Gastroesophageal sphincter (tissue), 4 donors: ENCODE results near the gene MED23. TPM values are rescaled to one million over a fixed set of nuclear protein-coding genes. Genes with fewer than 3 reads are reported as not detected.

Experiments
- ATAC-seq: fragments of 150-250 bp; one replicate; pipeline ENCODE4 v1.9.1; 2016; ENCODE audit warnings: mild to moderate bottlenecking, moderate library complexity
- H3K27ac ChIP-seq, 4 donors: fragments of 200-600 bp; sonication (generic) in 3 of 4; 1 replicate in 3 of 4; 2 replicates in 1 of 4; pipeline ENCODE4 v1.5.1; 2016 to 2019
- H3K27me3 ChIP-seq: fragments of 200-600 bp; sonication (generic); one replicate; pipeline ENCODE4 v1.5.1; 2019
- H3K36me3 ChIP-seq, 2 donors: fragments of 200-600 bp; sonication (generic); one replicate each; pipeline ENCODE4 v1.5.1; 2019; ENCODE audit warnings: control low read depth in 1 of 2
- H3K4me1 ChIP-seq, 3 donors: fragments of 200-600 bp; sonication (generic); 1 replicate in 2 of 3; 2 replicates in 1 of 3; pipeline ENCODE4 v1.5.1; 2016 to 2019; ENCODE audit warnings: control low read depth in 2 of 3
- H3K4me3 ChIP-seq, 2 donors: fragments of 200-600 bp; sonication (generic); one replicate each; pipeline ENCODE4 v1.5.1; 2019; ENCODE audit warnings: mild to moderate bottlenecking in 1 of 2, moderate library complexity in 1 of 2
- H3K9me3 ChIP-seq, 3 donors: fragments of 200-600 bp; sonication (generic); one replicate each; pipeline ENCODE4 v1.5.1; 2017 to 2019; ENCODE audit warnings: control low read depth in 2 of 3
- EP300 ChIP-seq: sonication (generic); formaldehyde crosslinking; IDR thresholded peaks from one replicate; pipeline ENCODE4 v1.6.1; 2017; ENCODE audit warnings: antibody characterized with exemption, mild to moderate bottlenecking
- POLR2A ChIP-seq, 2 donors: fragments of 450-650 bp; IDR thresholded peaks; one replicate each; pipeline ENCODE4 v1.6.1; 2017; ENCODE audit warnings: antibody characterized with exemption in 2 of 2, mild to moderate bottlenecking in 2 of 2, moderate library complexity in 1 of 2
- POLR2AphosphoS5 ChIP-seq: sonication (generic); formaldehyde crosslinking; IDR thresholded peaks from one replicate; pipeline ENCODE4 v1.6.1; 2017; ENCODE audit warnings: antibody characterized with exemption
- WGBS, 2 donors: methylation state at CpG; one replicate each; pipeline ENCODE4 v1.1.5; 2018; ENCODE audit warnings: low coverage in 1 of 2; 5-methylcytosine and 5-hydroxymethylcytosine counted together
- total RNA-seq, 4 donors: library from RNA; depleted of rRNA; stranded (reverse); fragments of >200 nt; gene quantifications; one replicate each; pipeline ENCODE4 v1.1.0, GENCODE V29; 2016
- TF ChIP-seq, protein P1 (sequence below), 4 experiments: fragments of 200-600 bp in 2 of 4; fragments of 450-650 bp in 2 of 4; sonication (generic) in 1 of 4; IDR thresholded peaks; one replicate each; pipeline ENCODE4 v1.5.1; 2017 to 2019; ENCODE audit warnings: antibody characterized with exemption in 4 of 4, mild to moderate bottlenecking in 2 of 4, moderate library complexity in 2 of 4

MED23 gene
- total RNA-seq, 4 donors from 2014 or later = 16.9 to 35.2 (median 22.5) TPM

DNA sequence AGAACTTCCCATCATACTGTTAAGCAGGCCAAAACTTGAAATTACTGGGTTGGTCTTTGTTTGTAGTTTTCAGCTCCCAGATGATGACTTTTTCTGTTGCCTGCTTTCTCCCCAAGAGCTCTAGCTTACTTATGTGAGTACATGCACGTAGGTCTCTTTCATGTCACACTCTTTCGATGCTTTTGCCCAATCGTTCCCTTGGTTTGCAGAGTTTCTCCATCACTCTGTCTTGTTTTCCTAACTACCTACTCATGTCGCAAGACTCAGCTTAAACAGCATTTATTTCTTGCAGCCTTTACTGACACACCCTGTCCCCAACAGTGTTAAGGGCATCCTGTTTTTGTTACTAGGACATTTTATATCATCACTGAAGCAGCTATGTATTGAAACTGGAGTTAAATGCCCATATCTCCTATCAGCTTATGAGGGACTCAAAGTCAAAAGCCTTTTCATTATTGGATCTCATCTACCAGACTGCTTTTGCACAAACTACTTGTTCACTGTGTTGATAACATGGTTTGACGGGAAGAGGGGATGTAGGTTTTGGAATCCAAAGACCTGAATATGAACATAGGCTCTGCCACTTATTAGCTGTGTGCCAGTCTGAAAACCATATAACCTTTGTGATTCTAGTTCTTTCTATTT lies 52.1 kb downstream of the MED23 start:
- no peak for ATAC-seq
- 95 to 100% methylated on average over 1 to 5 of the region's 5 CpGs for WGBS, 2 donors
- Histone ChIP-seq H3K36me3 (peaks cover 6 to 73% of the 10 kb centered on the region in 2 donors), H3K4me3 (no peak overlapping the region), H3K27me3 (no peaks in the 10 kb centered on the region), H3K4me1 (no peaks in the 10 kb centered on the region), H3K9me3 (no peaks in the 10 kb centered on the region), H3K27ac (no peak overlapping the region)
- TF ChIP-seq EP300 = no peak
- TF ChIP-seq, protein P1, sequence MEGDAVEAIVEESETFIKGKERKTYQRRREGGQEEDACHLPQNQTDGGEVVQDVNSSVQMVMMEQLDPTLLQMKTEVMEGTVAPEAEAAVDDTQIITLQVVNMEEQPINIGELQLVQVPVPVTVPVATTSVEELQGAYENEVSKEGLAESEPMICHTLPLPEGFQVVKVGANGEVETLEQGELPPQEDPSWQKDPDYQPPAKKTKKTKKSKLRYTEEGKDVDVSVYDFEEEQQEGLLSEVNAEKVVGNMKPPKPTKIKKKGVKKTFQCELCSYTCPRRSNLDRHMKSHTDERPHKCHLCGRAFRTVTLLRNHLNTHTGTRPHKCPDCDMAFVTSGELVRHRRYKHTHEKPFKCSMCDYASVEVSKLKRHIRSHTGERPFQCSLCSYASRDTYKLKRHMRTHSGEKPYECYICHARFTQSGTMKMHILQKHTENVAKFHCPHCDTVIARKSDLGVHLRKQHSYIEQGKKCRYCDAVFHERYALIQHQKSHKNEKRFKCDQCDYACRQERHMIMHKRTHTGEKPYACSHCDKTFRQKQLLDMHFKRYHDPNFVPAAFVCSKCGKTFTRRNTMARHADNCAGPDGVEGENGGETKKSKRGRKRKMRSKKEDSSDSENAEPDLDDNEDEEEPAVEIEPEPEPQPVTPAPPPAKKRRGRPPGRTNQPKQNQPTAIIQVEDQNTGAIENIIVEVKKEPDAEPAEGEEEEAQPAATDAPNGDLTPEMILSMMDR (IDR thresholded peaks at IDR 0.05) = no peak
- no peak for TF ChIP-seq POLR2A (IDR thresholded peaks at IDR 0.05)
- TF ChIP-seq POLR2AphosphoS5 = no peak

DNA sequence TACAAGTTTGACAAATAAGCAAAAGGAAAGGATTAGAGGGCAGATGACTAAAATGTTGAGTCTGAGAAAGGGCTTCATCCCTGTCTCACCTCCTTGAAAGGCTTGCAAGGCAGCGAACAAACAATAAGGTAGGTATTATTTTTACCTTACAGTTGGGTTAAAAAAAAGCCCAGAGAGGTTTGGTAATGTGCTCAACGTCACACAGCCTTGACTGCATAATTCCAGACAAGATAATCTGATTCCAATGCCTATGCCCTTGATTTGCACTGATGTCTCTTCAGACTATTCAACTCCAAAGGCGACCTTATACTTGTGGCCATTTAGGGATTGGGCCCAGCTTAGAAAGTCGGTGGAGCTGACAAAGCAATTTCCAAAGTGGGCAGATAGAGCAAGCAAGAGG lies 53.4 kb downstream of the MED23 start:
- no peaks in the 10 kb centered on the region for H3K27me3 ChIP-seq
- no peak for ATAC-seq
- no peaks in the 10 kb centered on the region for H3K4me1 ChIP-seq
- no peak overlapping the region for H3K27ac ChIP-seq
- TF ChIP-seq EP300 (no peak), POLR2A (IDR thresholded peaks at IDR 0.05) (no peak), POLR2AphosphoS5 (no peak)
- TF ChIP-seq, protein P1 (IDR thresholded peaks at IDR 0.05) = no peak
- 91 to 92% methylated on average over 4 of the region's 4 CpGs for WGBS, 2 donors
- H3K4me3 ChIP-seq = no peak overlapping the region
- H3K9me3 ChIP-seq = no peaks in the 10 kb centered on the region
- H3K36me3 ChIP-seq = peaks cover 0 to 66% of the 10 kb centered on the region in 2 donors

DNA sequence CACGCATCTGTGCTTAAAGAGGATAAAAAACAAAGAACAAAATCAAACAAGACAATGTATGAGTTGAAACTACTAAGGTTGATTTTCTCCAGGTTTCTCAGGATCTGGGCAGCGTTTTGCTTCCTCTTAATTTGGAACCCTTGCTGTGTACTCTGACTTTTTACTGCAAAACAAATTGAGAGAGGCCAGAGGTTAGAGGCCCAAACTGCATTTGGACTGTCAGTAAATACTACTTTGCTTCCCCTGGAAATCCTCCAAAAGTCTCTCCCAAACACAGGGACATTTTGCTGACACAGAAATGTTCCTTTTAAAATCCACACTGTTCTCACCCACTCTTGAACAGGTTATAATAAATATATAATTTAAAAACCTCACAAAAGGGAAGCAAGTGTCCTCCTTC lies 53.9 kb downstream of the MED23 start:
- H3K36me3 ChIP-seq = peaks cover 0 to 60% of the 10 kb centered on the region in 2 donors
- 43 to 60% methylated on average over 2 of the region's 2 CpGs for WGBS, 2 donors
- ATAC-seq = no peak

DNA sequence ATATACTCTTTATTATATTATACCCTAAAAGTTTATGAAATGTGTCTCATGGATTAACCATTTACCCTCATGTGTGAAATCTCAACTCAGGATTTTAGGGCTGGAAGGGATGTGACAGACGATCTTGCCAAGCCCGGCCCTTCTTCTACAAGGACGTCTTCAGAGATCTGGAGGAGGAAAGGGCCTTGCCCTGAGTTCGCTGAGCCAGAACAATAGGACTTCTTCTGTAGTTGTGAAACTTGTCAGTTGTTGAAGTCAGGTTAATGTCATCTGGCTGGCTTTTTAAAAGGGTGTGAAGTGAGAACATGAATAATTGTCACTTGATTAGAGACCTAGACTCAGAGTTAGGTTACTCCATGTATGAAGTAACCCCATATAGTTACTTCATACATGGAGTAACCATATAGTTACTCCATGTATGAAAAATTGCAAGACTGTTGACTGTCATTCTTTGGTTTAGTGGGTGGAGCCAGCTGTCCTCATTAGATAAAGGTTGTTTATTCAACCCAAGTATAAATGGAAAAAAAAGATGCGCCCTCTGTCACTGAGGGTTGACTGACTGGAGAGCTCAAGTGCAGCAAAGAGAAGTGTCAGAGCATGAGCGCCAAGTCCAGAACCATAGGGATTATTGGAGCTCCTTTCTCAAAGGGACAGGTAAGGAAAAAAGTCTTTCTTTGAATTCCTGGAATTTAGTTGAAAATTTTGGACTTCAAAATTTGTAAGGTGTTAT lies 55.2 kb downstream of the MED23 start, which contains the start of gene ARG1:
TSS of gene ARG1 (plus strand) at position 541 of the 730 bp plus-strand sequence. CDS start at position 598, 57 bp downstream.
- peaks cover 0 to 54% of the 10 kb centered on the region in 2 donors for H3K36me3 ChIP-seq
- no peaks in the 10 kb centered on the region for H3K9me3 ChIP-seq
- no peak within 1 kb of the TSS for H3K4me3 ChIP-seq
- no peak within 1 kb of the TSS for H3K27ac ChIP-seq
- no peaks in the 10 kb centered on the region for H3K4me1 ChIP-seq
- ATAC-seq = no peak
- TF ChIP-seq EP300 (no peak), POLR2A (IDR thresholded peaks at IDR 0.05) (no peak), POLR2AphosphoS5 (no peak)
- TF ChIP-seq, protein P1 (IDR thresholded peaks at IDR 0.05) = no peak
- no peaks in the 10 kb centered on the region for H3K27me3 ChIP-seq
- WGBS, 2 donors = 80 to 91% methylated on average over 3 to 6 of the region's 6 CpGs

More for the DNA sequence above, 53.9 kb downstream of the MED23 start:
- Histone ChIP-seq H3K4me3 (no peak overlapping the region), H3K4me1 (no peaks in the 10 kb centered on the region), H3K27ac (no peak overlapping the region), H3K9me3 (no peaks in the 10 kb centered on the region), H3K27me3 (no peaks in the 10 kb centered on the region)
- TF ChIP-seq, protein P1 (IDR thresholded peaks at IDR 0.05) = no peak
- TF ChIP-seq POLR2AphosphoS5 = no peak
- TF ChIP-seq EP300 = no peak
- TF ChIP-seq POLR2A (IDR thresholded peaks at IDR 0.05) = no peak
